Measurements from ENCODE around the gene GNAO1.

The GNAO1 gene

DNA sequence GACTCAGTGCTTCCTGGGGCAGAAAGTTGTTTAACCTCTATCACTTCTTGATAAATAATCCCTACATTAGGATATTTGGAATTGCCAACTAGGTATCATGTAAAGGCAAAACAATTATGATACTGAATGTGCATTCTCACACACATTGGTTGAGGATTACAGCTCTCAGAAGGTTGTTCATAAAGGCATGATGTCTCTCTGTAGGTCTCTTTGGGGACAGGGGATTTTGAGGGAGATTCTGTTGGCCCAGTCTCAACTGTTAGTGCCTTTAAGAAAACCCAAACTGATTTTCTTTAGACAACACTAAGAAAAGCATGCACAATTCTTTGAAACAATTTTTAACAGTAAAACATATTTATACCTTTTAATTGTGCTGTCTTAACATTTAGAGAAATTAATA lies 56.5 kb downstream of the GNAO1 start:
- no peak overlapping the region for H3K4me3 ChIP-seq (ENCODE audit: low read depth, low read length)
- TF ChIP-seq, protein P1, sequence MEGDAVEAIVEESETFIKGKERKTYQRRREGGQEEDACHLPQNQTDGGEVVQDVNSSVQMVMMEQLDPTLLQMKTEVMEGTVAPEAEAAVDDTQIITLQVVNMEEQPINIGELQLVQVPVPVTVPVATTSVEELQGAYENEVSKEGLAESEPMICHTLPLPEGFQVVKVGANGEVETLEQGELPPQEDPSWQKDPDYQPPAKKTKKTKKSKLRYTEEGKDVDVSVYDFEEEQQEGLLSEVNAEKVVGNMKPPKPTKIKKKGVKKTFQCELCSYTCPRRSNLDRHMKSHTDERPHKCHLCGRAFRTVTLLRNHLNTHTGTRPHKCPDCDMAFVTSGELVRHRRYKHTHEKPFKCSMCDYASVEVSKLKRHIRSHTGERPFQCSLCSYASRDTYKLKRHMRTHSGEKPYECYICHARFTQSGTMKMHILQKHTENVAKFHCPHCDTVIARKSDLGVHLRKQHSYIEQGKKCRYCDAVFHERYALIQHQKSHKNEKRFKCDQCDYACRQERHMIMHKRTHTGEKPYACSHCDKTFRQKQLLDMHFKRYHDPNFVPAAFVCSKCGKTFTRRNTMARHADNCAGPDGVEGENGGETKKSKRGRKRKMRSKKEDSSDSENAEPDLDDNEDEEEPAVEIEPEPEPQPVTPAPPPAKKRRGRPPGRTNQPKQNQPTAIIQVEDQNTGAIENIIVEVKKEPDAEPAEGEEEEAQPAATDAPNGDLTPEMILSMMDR (IDR thresholded peaks at IDR 0.05; ENCODE audit: low read depth, low read length): no peak

DNA sequence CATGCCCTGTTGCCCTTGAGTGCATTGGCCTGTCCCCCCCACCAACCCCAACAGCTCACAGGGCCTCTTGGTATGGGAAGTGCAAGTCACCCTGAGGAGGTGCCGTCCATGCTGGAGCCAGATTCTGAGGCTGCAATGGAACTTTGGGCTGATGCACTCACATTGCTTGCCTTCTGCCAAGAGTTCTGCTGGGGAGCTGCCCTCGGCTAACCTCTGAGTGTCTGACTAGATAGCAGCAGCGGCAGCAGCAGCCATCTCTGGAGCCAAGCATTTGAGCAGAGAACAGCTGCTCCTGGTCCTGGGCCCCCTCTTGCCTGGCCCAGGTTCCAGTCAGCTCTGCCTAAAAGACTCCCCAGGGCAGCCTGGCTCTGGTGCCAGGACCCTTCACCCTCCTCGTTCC lies 61.5 kb downstream of the GNAO1 start:
- TF ChIP-seq, protein P1 (IDR thresholded peaks at IDR 0.05; ENCODE audit: low read depth, low read length): no peak

DNA sequence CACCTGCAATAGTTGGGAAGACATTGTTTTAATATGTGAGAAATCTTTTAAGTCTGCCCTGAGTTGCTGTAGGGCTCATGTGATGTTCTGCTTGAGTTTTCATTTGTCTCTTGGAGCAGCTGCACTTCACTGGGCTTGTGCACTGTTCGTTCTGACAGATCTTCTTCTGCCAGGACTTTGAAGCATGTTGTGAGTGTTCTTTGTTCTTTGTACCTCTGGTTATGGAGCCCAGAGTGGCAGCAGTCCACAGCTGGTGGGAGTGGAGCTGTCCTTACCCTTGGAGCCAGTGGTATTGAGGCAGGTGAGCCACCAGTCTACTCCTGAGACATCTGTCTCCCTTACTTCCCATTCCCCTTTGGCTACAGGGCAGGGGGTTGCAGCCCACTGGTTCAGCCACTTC lies 64.6 kb downstream of the GNAO1 start:
- TF ChIP-seq, protein P1 (IDR thresholded peaks at IDR 0.05; ENCODE audit: low read depth, low read length): no peak
- H3K4me3 ChIP-seq (ENCODE audit: low read depth, low read length): no peak overlapping the region

More for the DNA sequence above, 61.5 kb downstream of the GNAO1 start:
- H3K4me3 ChIP-seq (ENCODE audit: low read depth, low read length): no peak overlapping the region

DNA sequence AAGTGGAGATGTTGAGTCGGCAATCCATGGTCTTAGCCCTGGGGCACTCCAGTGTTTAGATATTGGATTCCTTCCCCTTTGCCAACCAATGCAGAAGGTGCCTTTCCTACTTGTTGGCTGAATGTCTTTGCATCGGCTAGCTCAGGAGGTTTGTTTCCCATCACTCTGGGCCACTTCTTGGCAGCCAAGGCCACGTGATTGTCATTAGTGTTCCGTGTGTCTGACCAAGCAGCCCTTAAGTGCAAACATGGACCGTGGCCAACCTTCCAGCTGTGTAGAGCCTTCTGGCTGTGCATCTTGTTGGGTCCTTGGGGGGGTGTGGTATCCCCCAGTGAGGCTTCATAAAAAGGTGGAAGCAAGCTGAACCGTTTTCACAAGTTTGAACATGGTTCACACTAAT lies 66.0 kb downstream of the GNAO1 start:
- TF ChIP-seq, protein P1 (IDR thresholded peaks at IDR 0.05; ENCODE audit: low read depth, low read length): no peak
- no peak overlapping the region for H3K4me3 ChIP-seq (ENCODE audit: low read depth, low read length)

DNA sequence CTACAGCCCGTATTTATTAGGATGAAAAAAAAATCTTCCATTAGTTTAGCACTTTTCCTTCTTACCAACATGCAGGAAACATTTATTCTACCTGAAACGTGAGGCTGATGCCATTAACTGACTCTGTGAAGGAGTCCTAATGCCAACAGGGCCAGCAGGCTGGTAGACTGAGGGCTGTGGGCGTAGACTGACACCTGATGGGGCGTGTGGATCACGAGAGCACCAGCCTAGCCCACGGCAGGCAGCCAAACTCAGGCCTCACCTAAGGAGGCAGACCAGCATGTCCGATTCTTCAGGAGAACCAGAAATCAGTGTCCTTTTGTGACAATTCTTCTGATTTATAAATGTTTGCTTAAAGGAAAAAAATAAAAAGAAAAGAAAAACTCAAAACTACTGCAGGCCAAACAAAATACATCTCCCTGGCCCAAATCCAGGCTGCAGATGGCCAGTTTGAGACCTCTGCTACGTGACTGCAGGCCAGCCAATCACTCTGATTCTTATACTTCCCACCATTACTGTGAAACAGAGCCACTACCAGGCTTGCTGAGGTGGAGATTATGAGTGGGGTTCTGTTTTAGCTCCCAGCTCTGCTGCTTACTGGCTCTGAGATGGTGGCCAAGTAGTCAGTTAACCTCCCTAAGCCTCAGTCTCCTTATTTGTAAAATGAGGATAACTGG lies 66.5 kb downstream of the GNAO1 start:
- H3K4me3 ChIP-seq (ENCODE audit: low read depth, low read length): no peak overlapping the region
- TF ChIP-seq, protein P1 (IDR thresholded peaks at IDR 0.05; ENCODE audit: low read depth, low read length): no peak

DNA sequence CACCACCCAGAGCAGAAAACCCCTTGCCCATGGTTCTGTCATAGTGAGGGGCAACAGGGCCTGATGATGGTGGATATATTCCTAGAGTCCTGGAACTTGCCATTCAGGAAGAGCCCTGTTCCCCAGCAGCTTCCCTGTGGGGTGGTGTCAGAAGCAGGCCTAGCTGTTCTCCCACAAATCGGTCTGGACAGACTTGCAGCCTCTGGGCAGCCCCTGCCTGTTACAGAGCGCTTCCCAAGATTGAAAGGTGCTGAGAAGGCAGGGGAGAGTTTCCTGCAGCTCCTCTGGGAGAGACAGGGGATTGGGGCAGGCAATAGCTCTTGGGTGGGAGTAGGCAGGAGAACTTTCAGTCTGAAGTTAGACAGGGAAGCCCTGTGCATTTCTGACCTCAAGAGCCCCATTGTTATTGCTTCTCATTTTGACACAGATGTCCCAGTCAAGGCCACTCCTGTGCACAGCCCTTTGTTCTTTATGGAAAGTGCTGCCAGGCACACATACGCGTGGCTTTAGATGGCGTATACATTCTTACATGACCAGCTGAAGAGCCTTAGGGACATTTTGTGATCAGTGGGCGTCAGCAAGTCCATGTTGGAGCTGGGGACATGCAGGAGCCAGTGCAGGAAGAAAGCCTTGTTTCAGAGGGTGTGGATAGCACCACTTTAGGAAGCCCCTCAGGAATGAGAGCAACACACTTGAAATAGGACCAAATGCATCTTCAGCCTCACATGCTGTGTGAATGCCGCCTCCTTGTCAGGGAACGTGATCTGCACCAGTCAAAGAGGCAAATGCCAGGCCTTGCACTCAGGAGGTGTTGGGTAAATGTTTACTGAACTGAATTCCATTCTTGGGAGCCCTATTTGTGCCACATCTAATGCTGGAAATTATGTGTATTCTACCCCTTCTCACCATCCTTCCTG lies 67.5 kb downstream of the GNAO1 start:
- H3K4me3 ChIP-seq (ENCODE audit: low read depth, low read length): no peak overlapping the region
- TF ChIP-seq, protein P1 (IDR thresholded peaks at IDR 0.05; ENCODE audit: low read depth, low read length): no peak

DNA sequence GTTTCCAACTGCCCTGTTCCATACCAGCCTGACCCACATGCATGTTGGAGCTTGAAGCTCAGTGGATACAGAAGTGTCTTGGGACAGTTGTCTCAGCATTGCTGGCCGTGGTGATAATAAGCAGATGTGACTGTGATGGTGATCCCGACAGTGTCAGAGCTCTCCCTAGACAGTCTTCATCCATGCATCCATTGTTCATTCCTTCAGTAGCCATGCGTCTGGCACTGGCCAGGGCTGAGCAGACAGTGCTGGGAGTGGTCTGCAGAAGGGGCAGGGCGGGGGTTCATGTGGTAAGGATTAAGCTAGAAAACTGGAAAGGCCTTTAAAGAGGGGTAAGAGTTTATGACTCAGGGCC lies 68.1 kb downstream of the GNAO1 start:
- TF ChIP-seq, protein P1 (IDR thresholded peaks at IDR 0.05; ENCODE audit: low read depth, low read length): no peak
- no peak overlapping the region for H3K4me3 ChIP-seq (ENCODE audit: low read depth, low read length)
